DND-41 (cell line): ENCODE data around the gene EP400.

ENCODE experiments used
- CTCF ChIP-seq: IDR thresholded peaks from 2 replicates; pipeline ENCODE4 v1.5.1; 2012; ENCODE audit warnings: borderline replicate concordance, low read length, moderate library complexity, mild to moderate bottlenecking; ENCODE audit not compliant: poor library complexity, severe bottlenecking; ENCODE audit errors: extremely low read depth
- EZH2 ChIP-seq: IDR thresholded peaks from 3 replicates; pipeline ENCODE4 v1.6.1; 2012; ENCODE audit warnings: borderline replicate concordance, low read depth, mild to moderate bottlenecking, moderate library complexity, low read length, inconsistent platforms; ENCODE audit not compliant: severe bottlenecking

DNA sequence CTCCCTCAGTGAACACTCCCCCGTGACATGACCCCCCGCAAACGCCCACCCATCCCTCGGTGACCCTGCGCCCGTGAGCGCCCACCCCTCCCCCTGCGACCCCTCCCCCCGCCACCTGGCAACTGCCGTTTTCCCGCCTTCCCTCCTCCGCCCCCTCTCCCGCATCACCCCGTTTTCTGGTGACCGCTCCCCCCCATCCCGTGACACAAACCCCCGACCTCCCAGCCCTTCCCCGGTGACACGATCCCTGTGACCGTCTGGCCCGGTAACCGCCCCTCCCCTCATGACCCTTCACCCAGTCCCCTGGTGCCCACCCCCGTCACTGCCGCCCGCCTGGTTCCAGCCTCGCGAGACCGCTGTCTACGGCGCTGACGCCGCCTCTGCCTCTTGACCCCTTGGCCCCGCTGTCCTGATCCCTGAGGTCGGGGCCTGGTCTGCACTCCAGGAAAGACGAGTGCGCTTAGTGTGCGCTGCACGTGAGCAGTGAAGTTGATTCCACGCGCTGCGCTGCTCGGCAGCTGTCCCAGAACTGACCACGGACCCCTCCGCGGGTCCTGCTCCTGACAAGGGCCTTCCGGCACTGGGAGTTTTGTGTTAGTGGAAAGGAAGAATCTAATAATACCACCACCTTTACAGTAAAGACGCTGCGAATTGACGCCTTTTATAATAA is 135.0 kb downstream of the EP400 start:
- TF ChIP-seq CTCF (no peak), EZH2 (no peak)
